ENCODE data around the gene NFKBIA.
A peak's percentile ranks its signal among the peaks of the same experiment; 100 is the strongest.
"Not testable (repeated sequence)": the region's sequence is repeated elsewhere in the genome, so short reads cannot be mapped to it uniquely, and the experiment has no call there.

The NFKBIA gene, protein sequence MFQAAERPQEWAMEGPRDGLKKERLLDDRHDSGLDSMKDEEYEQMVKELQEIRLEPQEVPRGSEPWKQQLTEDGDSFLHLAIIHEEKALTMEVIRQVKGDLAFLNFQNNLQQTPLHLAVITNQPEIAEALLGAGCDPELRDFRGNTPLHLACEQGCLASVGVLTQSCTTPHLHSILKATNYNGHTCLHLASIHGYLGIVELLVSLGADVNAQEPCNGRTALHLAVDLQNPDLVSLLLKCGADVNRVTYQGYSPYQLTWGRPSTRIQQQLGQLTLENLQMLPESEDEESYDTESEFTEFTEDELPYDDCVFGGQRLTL

GRCh38 chr14:35404449-35405303 lies at the start of gene NFKBIA:
Gene NFKBIA (minus strand): TSS chr14:35404749. CDS start chr14:35404644, 105 bp downstream.
- peak; percentile 86 for DNase-seq (ENCODE audit: low spot score)

- DNase-seq (ENCODE audit: low spot score), result no peak
These were observed 41.9 kb upstream of the NFKBIA start for GRCh38 chr14:35446450-35446849.

- no peak for DNase-seq (ENCODE audit: low spot score)
These were observed 39.6 kb upstream of the NFKBIA start for GRCh38 chr14:35444104-35444503.

GRCh38 chr14:35441160-35441559 lies 36.6 kb upstream of the NFKBIA start:
- no peak for DNase-seq (ENCODE audit: low spot score)

DNA sequence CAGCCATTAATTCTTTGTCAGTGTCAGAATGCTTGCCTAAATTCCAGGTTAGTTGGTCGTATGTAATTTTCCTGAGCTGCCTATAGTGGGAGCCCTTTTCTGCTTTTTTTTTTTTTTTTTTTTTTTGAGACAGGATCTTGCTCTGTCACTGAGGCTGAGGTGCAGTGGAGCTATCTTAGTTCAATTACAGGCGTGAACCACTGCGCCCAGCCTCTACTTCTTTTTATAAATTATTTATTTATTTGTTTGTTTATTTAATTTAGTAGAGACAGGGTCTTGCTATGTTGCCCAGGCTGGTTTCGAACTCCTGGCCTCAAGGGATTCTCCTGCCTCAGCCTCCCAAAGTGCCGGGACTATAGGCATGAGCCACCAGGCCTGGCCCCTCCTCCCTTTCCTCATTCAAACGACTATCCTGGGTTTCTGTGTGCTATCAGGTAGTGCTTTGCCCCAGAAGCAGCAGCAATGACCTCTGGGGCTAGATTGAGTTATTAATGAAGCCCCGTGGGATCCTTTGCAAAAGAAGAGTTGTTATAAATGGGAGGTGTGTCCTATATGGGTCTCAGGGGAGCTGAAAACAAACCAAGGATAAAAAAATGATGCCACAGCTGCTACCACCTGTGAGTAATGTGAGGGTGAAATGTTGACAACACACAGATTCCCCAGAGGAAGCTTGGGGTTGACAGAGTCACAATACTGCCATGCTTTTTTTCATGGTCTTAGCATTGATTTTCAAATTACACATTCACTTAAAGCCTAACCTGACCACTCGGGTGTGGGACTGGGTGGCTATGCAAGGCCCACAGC lies 34.6 kb upstream of the NFKBIA start:
- peak; percentile 78 for DNase-seq (ENCODE audit: low spot score)

DNA sequence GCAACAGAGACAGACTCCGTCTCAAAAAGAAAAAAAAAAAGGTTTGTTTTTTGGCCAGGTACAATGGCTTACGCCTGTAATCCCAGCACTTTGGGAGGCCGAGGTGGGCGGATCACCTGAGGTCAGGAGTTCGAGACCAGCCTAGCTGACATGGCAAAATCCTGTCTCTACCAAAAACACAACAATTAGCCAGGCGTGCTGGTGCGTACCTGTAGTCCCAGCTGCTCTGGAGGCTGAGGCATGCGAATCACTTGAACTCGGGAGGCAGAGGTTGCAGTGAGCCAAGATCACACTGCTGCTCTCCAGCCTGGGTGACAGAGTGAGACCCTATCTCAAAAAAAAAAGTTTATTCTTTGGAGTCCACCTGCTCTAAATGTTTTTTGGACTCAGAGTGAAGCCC lies 33.9 kb upstream of the NFKBIA start:
- DNase-seq (ENCODE audit: low spot score), result not testable (repeated sequence)

DNA sequence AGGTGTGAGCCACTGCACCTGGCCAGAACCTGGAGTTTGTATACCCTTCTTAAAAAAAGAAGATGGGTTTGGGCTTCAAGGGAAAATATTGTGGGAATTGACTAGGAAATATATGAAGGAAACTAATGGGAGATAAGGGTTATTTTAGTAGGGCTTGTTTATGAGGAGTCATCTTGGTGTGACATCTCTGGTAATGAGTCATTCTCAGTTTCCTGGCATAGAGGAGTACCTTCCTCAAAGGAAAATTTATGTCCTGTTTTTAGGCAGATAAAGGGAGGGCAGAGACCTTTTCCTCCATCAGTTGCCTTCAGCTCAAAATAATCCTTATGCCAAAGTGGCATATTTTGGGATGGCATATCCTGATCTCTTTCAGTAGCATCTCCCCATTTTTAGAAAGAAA lies 30.6 kb upstream of the NFKBIA start:
- DNase-seq (ENCODE audit: low spot score), result no peak

DNA sequence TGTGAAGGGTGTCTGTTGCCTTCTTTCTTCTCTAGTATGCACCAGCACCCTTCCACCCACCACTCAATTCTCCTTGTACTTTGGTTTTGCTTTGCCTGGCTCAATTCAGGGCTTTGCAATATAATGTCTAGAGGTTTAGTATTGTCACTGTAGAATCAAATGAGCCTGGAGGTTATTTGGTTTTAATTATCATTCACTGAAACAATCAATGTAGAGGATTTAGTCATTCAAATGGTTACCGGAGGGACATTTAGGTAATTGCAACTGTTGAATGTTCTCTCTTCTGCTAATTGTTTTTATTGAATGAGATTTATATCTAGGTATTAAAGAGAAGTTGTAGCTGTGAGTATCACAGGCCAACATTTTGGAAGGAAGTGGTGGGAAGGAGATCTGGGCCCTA lies 29.3 kb upstream of the NFKBIA start:
- DNase-seq (ENCODE audit: low spot score), result no peak

DNA sequence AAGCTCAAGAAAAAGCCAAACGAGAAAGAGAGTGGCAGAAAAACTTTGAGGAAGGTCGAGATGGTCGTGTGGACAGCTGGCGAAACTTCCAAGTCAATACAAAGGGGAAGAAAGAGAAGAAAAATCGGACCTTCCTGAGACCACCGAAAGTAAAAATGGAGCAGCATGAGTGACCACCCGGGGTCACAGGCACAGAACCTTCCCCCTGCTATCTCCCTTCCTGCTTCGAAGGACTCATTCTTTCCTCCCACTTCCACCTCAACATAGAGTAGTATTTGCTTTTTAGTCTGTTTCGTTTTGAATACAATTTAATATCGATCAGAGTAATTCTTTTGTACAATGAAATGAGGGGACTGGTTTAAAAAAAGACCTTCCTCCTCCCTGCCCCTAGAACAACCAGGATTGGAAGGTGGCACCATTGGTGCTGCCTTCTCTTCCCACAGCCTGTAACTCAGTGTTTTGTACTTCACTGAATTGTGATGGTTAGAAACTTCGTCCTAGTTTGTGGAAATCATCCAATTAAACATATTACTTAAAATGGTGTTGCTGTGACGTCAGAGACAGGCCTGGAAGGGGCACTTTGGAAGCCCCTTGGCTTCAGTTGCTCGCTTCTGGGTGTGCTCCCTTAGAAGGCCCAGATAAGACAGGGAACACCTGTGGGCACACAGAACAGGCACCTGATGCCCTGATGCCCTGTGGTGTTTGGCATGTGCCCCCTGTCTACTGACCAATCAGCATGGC lies 26.1 kb upstream of the NFKBIA start:
- DNase-seq (ENCODE audit: low spot score), result no peak

DNA sequence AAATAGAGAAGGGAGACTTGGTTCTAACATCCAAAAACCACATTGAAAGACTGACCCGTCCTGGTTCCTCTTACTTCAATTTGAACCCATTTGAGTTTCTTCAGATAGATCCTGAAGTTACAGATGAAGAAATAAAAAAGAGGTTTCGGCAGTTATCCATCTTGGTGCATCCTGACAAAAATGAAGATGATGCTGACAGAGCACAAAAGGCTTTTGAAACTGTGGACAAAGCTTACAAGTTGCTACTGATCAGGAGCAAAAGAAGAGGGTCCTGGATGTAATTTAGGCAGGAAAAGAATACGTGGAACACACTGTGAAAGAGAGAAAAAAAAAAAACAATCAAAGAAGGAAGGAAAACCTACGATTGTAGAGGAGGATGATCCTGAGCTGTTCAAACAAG lies 25.4 kb upstream of the NFKBIA start:
- no peak for DNase-seq (ENCODE audit: low spot score)

DNA sequence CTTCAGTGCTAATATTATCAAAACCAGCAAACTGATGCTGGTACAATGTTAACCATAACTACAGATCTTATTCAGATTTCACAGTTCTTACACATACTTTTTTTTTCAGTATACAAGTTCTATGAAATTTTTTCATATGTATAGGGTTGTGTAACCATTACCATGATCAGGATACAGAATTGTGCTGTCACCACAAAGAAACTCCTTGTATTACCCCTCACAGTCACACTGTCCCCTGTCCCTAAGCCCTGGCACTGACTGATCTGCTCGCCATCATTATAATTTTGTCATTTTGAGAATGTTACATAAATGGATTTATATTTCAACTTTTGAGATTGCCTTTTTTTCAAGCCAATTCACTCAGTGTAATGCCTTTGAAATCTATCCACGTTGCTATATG lies 21.3 kb upstream of the NFKBIA start:
- DNase-seq (ENCODE audit: low spot score), result no peak

- DNase-seq (ENCODE audit: low spot score), result no peak
These were observed 19.1 kb upstream of the NFKBIA start for GRCh38 chr14:35423621-35424020.

DNA sequence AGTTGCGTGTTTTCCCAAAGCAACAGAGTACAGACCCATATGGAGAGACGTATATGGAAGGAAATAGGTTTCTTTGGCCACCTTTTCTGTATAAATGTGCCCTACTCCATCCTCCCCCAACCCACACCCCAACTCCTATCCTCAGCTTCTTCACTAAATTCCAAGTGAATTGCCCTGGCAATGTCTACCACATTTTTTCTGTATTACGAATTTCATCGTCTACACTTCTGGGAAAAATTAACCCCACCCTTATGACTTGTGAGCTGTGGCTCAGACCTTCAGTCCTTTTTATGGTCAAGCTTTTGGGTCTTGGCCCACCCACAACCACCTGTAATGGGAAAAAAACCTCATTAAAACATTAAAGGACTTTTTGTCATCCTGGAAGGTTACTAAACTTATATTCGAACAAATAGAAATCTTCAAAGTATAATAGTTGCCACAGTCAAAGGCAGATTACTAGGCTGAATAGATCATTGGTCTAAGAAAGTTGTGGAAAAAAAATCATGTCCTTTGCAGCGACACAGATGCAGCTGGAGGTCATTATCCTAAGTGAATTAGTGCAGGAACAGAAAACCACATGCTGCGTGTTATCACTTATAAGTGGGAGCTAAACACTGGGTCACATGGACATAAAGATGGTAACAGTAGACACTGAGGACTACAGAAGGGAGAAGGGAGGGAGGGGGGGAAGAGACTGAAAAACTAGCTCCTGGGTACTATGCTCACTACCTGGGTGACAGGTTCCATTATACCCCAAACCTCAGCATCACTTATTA lies 15.7 kb upstream of the NFKBIA start:
- DNase-seq (ENCODE audit: low spot score), result no peak

- no peak for DNase-seq (ENCODE audit: low spot score)
These were observed 14.9 kb upstream of the NFKBIA start for GRCh38 chr14:35419429-35419841.

GRCh38 chr14:35418093-35418492 lies 13.5 kb upstream of the NFKBIA start:
- no peak for DNase-seq (ENCODE audit: low spot score)

DNA sequence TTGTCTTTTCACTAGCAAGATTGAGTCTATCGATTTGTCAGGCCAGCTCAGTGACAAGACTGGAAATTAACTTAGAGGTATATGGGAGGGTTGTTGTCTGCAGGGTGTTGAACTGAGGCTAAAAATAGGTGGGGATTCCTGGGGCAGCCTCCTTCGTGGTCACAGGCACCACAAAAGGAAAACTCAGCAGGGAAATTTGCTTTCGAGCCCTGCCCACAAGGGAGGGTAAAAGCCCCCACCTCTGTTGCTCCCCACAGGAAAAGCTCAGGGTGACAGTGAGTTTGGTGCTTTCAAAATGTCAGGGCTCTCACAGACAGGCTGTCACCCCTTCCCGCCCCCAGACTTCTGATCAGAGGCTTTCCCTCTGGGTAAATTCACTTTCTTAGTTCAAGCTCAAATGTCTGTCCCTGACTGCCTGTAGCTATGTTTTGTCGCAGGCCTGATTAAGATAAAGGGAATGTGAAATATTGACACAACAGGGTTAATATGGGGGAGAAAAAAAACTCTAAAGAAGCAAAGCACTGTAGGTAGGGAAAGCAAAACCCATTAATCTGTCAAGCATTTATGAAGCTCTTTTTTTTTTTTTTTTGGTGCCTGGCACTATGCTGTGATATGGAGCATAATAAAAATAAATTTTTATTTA lies 11.7 kb upstream of the NFKBIA start:
- DNase-seq (ENCODE audit: low spot score), result no peak

DNA sequence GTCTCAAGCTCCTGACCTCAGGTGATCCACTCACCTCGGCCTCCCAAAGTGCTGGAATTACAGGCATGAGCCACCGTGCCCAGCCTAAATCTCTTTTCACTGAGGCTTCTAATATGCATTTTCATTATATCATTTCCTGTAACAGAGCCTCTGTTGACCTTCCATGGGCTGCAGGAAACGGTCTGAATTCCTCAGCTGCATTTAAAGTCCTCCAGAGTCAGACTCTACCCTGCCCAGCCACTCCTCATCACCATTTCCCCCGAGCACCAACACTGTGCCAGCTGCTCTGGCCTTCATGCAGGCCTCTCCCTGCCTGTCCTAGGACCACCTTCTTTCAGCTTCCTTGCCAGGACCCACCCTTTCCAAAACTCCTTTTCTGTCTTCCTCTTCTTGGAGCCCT lies 9.8 kb upstream of the NFKBIA start:
- no peak for DNase-seq (ENCODE audit: low spot score)

DNA sequence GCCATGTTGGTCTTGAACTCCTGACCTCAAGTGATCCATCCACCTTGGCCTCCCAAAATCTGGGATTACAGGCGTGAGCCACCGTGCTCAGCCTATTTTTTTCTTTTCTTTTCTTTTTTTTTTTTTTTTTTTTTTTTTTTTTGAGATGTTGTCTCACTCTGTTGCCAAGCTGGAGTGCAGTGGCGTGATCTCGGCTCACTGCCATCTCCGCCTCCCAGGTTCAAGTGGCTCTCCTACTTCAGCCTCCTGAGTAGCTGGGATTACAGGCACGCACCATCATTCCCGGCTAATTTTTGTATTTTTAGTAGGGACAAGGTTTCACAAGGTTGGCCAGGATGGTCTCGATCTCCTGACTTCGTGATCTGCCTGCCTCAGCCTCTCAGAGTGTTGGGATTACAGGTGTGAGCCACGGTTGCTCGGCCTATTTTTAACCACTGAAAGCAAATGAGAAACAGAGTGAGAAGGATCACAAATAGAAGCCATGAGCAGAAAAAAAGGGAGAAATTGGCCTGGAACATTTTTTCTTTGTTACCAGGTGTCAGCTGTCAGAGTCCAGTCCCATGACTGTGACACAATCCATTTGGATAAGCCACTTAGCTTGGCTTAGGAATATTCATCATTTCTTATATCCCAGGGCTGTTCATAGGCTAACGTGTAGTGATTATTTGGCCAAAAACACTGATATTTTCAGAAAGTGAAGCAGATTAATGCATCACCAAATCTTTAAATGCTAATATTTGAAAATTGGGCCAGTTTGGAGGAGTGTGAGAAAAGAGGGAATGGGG lies 7.9 kb upstream of the NFKBIA start:
- DNase-seq (ENCODE audit: low spot score), result no peak

DNA sequence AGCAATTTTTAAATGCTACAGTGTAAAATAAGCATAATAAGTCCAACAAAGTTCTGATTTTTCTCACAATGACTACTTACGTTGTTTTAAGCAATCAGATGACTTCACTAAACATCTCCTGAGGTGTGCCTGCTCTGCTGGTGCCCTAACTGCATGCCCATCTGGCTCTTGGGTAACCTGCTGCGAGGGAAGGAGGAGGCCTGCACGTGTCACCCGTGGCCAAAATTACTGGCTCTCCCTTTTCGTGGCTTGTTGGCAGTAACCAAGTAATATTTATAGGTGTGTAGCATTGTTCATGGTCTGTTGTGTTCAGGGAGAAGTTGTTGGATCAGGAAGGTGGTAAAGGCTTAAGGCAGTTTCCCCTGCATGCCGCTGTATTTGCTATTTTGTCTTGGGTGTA lies 6.3 kb upstream of the NFKBIA start:
- no peak for DNase-seq (ENCODE audit: low spot score)

DNA sequence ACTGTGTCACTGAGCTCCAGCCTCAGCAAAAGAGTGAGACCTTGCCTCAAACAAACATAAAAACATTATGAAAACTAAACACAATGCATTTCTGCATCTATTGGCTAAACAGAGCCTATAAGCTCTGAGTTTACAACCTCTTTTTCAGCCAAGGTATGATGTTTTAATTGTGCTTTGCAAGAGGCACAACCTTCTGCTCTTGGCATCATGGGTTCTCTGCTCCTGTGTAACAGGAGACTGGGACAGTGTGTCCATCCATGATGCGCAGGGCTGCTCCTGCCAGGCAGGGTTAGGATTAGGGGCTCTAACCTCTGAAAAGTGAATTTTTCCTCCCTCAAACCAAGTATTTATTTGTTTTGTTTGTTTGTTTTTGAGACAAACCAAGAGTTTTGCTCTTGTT lies 5.0 kb upstream of the NFKBIA start:
- DNase-seq (ENCODE audit: low spot score), result no peak

All from NAMALWA (cell line).